Right hindlimb (tissue), 1 donor: ENCODE data around the gene KCNJ12.
"Not testable (repeated sequence)": the region's sequence is repeated elsewhere in the genome, so short reads cannot be mapped to it uniquely, and the experiment has no call there.

Experiments used
- DNase-seq: peaks from one replicate; pipeline ENCODE4 v3.0.0-alpha.2; 2018

KCNJ12 gene

DNA sequence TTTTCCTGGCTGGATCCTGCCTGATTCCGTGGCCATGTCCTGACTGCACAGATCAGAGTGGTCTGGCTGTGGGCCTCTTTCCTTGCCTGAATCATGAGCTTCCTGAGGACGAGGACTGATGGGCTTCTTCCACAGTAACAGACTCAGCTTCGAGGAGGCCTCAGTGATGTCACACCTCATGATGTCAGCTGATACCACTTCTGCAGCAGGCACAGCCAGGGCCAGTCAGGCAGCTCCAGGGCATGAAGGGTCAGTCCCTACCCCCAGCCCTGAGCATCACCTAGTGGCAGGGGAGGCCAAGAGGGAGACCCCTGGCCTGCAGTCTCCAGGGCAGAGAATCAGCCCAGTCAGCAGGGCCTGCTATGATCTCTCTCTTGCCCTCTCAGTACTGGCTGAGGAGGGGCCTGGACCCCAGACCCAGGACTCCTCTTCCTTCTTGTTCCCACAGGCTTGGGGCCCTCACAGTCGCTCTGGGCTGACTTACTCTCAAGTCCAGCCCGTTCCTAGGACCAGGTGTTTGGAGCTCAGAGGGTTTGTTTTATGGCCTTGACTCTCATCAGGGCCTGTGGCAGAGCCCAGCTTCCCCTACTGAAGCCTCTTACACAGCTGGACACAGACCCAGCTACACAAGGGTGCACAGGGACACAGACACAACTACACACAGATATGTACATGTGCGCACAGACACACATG is 26.7 kb upstream of the KCNJ12 start:
- peak; percentile 7 for DNase-seq

DNA sequence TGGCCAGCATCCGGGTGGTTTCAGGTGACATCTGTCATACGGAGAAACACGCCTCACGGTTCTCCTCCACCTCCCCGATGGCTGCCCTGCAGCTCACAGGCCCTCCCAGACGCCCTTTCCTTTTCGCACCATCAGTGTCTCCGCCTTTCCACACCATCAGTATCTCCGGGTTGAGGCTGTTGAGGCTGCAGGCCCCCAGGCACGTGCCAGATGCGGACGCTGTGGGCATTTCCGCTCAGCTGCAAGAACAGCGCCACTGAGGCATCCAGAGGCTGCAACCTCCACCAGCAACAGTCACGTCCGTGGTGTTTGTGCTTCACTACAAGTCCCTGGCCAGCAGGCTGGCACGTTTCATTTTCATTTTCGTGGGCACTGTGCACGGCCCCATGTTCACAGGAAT is 25.7 kb upstream of the KCNJ12 start:
- DNase-seq, result not testable (repeated sequence)

DNA sequence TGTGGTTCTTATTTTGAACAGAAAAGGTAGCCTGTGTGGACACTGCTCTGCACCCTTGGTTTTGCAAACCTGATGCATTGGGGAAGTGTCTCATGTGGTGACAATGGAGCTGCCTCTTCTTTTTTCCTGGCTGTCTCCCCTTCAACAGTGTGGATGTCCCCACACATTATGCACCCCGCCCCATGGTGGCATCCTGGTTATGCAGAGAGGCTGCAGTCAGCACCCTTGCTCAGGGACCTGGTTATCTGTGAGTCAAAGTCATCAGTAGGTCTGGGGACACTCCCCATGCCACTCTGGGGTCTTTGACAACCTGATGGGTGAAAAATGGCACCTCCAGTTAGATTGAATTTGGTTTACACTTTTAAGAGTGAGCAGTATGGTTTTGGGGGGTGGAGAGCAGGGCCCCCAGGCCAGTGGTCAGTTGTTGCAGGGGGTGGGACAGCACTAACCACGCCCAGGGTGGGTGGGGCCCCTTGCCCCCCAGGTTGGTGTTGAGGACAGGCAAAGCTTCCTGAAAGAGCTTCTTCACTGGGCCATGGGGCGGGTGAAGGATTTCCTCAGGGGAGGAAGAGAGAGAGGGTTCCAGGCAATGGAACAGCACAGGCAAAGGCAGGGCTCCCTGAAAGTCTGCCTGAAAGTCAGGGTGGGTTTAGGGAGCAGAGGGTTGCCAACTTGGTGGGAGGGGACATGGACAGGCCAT is 24.6 kb upstream of the KCNJ12 start:
- DNase-seq, result peak; percentile 12

DNA sequence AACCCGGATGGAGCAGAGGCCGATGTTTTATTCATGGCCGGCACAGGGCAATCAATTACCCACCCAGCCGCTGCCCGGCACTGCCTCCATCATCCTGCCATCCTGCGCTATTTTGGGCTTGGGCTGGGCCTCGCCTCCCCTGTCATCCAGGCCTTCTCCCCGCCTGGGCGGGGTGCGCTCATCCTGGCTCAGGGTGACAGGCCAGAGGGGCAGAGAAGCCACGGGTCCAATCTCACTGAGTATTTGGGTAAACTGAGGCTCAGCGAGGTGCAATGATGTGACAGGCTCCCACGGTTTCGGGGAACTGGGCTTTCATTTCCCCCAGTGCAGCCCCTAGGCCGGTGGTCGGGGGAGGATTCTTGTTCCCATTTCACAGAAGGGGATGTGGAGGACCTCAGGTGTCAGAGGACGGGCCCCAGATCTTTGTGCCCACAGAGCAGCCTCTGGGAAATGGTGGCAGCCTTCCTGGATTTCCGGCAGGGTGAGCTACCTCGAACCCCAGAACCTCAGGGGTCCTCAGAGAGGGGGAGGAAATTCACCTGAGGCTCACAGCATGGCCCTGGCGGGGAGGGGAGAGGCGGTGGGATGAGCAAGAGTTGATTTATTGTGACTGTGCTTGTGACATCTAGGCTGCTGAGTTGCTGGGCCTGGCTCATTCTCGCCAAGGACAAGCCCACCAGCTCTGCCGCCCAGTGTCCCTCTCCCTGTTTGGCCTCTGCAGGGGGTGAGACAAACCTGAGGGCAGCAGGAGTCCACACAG is 23.8 kb upstream of the KCNJ12 start:
- DNase-seq, result no peak

DNA sequence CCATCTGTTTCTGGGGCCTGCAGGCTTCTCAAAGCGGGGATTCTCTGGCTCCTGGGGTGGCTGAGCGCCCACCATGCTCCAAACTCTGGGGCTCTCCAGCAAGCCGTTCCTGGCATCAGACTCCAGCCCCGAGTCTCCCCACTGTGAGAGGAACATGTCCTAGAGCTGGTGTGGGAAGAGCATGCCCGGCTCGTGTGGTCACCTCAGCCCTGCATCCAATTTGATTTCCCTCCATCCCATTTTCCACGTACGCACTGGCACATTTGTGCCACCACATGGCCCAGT is 23.2 kb upstream of the KCNJ12 start:
- no peak for DNase-seq

DNA sequence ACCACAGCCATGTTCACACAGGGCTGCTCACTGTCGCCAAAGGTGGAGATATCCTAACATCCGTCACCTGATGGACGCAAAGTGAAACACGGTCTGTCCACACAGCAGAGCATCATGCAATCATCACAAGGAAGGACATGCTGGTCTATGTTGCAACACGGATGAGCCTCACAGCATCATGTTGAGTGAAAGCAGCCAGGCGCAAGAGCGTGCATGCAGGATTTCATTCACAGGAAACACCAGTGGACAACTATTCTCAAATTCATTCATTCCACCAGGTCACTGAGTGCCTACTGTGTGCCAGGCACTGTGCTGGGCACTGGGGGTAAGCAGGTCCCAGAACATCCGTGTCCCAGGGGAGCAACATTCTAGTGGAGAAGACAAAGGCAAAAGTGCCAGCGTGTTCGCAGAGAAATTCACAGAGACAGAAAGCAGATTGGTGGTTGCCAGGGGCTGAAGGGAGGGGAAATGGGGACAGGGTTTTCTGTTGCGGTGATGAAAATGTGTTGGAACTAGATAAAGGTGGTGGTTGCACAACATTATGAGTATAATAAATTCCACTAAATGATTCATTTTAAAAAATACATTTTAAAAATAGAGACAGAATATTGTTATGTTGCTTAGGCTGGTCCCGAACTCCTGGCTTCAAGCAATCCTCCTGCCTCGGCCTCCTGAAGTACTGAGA is 22.7 kb upstream of the KCNJ12 start:
- no peak for DNase-seq

DNA sequence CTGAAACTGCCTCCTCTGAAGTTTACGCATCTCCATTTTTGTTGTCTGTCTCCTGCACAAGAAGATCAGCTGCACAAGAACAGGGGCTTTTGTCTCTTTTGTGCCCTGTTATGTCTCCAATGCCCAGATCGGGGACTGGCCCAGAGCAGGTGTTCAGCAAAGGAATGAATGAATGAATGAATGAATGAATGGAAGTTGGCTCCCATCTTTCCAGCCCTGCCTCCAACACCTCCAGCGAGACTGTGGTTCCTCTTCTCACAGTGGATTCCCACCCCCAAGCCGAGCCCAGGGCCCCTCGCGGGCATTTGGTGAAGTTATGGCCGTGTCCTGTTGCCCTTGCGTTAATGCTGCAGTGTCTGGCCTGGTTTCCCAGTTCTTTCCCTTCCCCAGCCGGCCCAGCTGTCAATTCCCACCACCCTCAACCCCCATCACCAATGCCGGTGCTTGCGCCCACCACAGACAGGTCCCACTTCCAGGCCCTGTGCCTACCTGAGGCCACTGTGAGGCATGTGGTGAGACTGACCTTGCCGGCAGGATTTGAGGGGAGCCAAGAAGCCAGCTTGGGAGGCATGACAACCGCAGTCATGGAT is 21.3 kb upstream of the KCNJ12 start:
- DNase-seq, result no peak

DNA sequence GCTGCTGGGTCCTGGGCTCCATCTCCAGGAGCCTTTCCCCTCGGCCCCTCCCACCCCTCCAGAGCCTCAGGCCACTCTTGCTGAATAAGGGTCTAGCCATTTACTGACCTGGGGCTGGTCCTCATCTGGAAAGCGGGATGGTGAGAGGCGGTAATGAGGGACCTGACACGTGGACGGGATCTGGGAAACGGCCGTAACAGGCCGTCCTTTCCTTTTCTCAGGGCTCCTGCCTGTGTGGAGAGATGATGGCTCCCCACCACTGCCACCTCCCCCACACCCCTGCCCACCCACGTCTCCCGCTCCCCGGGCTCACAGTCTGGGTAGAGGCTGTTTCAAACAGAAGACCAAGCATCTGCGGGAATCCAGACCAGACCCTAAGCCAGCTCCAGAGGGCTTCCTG is 20.6 kb upstream of the KCNJ12 start:
- DNase-seq, result no peak

DNA sequence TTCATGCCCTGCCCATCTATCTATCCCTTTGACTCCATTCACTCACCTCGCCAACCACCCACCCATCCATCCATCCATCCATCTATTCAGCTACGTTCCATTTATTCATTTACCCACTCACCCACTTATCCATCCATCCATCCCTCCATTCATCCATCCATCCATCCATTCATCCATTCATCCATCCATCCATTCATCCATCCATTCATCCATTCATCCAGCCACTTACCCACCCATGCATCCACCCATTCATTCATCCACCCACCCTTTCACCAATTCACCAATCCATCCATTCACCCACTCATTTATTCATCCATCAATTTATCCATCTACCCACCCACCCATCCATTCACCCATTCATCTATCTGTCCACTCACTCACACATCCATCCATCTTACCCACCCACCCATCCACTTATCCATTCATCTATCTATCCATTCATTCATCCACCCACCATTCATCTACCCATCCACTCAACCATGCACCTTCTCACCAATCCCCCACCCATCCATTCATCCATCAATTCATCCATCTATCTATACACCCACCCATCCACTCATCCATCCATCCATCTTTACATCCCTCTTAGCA is 19.5 kb upstream of the KCNJ12 start:
- no peak for DNase-seq

DNA sequence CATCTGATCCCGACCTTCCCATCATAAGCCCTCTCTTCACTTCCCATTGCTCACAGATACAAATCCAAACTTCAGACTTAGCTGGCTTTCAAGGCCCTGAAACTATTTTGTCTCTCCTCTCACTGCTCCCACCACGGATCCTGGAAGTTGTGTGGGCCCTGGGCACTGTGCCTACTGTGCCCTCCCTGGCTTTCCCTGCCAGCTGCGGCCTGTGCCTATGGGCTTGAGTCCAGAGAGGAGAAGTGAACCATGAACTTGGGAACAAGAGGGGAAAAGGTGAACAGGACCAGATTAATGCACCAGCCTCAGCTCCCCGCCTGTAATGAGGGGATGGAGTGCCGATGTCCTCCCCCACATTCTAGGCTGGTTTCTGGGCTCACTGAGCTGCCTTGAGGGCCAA is 18.9 kb upstream of the KCNJ12 start:
- DNase-seq, result no peak

DNA sequence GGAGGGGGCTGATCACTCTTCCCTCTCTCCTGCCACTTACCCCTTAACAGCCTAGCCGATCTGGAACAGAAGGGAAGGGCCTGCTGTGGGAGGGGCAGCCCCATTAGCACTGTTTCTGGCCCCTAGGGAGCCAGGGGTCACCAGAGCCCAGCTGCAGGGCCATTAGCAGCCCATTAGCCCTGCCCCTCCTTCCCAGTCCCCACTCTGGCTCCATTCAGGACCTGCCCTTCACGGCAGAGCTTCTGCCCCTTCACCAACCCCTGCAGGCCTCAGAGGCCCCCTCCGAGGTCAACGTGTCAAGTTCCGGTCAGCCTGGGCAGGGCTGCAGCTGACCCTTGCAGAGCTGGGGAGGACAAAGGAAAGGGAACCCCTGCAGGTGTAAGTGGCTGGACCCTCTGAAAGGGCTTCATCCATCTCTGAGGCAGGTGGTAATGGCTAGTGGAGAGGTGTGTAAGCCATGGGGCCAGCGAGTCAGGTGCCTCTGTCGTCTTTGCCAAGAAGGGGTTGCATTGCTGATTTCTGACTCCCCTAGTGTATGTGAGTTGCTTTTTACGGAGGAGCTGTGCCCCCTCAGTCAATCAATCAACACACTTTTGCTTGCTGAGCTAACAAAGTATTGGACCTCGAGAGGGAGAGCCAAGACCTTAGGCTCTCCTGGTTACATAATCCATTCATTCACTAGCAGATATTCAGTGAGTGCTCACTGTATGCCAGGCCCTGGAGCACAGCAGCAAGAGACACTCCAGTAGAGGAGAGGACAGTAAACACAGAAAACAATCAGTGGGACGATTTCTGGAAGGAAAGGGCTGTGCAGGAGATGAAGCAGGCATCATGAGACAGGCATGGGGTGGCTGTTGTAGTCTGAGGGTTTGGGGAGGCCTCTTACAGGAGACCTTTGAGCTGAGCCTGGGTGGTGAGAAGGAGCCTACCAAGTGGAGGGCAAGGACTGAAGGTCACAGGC is 18.2 kb upstream of the KCNJ12 start:
- DNase-seq, result no peak

DNA sequence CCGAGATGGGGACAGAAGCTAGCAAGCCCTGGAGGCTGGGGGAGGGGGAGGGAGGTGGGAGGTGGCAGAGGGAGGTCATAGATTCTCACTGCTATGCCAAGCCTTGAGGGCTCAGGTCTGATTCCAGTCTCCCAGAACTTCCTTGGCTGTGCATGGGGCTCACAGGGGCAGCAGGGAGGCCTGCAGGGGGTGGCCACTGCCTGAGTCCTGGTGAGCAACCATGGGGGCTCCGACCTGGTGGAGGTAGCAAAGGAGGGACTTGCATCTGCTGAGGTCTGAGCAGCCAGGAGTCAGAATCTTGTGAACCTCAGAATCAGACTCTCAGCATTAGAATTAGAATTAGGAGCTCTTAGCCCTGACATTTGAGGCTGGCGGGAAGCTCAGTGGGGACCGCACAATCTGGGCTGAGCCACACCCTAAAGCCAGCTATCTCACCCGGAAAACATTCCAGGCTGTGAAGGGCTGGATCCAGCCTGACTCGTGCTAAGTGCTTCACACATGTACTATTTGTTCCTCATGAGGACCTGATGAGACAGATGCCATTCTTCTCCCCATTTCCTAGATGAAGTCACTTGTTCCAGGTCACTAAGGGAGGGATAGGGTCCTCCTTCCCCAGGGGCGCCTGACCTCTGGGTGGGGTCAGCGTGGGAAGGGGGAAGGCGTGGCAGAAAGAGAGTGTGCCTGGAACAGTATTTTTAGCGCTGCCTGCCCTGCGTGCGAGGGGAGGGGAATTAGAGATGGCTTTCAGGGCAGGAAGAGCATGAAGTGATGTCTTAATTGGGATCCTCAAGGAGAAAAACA is 17.3 kb upstream of the KCNJ12 start:
- no peak for DNase-seq

DNA sequence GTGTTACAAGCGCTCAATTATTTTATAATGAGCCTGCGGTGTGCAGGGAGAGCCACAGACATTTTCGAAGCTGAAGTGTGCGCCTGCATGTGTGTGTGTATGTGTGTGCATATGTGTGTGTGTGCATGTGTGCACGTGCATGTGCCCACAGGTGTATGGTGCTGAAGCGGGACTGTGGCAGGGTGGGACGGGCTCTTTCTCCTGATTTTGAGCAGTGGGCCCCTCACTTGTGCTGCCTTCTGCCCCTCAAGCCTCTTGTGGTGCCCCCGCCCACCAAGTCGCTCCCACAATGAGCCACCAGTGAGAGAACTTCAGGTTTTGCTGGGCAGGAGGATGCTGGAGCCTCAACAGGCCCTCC is 16.7 kb upstream of the KCNJ12 start:
- no peak for DNase-seq

DNA sequence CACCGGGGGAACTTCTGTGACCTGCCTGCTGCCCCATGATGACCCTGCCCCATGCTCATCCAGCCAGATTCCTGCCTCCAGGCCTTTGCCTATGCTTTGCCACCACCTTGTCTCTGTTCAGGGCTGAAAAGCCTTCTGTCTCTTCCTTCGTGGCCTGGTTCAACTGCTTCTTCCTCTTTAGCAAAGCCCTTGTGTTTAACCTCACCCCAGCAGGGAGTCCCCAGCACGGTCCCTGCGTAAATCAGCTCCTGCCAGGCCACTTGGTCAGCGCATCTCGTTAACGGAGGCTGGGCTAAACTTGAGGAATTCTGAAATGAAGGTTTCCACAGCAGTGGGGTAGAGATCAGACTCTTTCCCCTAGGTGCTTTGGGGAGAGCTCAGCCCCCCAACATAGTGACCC is 16.1 kb upstream of the KCNJ12 start:
- no peak for DNase-seq

DNA sequence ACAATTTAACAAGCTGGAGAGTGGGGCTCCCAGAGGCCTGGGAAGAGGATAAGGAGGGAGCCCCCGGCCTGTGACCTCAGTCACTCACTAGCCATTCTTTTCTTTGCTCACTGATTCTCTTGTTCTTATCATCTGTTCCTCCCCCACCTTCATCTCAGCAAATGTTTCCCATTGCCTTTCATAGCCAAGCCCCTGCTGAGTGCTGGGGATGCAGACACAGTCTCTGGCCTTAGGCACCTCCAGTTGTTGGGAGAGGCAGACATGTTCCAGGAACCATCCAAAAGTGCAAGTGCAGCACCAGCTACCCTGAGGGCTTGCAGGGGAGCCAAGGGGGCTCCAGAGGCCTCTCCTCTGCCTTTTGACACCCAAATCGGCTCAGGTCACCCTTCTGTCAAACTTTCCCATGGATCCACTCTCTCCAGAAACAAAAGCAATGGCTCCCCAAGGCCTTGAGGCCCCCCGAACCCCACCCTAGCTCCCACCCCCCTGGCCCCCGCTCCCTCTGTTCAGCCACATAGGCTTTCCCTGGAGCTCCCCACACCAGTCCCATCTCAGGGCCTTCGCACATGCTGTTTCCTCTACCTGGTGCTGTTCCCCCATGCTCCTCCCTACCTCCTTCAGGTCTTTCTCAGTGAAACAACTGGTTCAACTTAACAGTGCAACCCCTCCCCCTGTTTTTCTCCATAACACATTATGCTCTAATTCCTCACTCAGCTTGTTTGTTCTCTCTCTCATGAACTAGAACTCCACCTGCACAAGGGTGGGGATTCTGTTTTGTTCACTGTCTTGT is 14.9 kb upstream of the KCNJ12 start:
- no peak for DNase-seq

DNA sequence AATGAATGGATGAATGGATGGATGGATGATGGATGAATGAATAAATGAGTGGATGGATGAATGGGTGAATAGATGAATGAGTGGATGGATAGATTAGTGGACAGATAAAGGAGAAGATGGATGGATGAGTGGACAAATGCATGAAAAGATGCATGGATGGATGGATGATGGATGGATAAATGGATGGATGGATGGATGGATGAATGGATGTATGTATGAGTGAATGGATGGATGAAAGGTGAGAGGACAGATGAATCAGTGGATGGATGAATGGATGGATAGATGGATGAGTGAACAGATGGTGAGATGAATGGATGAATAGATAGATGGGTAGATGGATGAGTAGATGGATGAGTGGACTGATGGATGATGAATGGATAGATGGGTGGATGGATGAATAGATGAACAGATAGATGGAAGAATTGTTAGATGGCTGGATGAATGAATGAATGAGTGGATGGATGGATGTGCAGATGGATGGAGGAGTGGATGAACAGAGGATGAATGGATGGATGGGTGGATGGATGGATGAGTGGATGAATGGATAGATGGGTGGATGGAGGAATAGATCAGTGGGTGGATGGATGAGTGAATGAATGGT is 13.7 kb upstream of the KCNJ12 start:
- DNase-seq, result no peak

DNA sequence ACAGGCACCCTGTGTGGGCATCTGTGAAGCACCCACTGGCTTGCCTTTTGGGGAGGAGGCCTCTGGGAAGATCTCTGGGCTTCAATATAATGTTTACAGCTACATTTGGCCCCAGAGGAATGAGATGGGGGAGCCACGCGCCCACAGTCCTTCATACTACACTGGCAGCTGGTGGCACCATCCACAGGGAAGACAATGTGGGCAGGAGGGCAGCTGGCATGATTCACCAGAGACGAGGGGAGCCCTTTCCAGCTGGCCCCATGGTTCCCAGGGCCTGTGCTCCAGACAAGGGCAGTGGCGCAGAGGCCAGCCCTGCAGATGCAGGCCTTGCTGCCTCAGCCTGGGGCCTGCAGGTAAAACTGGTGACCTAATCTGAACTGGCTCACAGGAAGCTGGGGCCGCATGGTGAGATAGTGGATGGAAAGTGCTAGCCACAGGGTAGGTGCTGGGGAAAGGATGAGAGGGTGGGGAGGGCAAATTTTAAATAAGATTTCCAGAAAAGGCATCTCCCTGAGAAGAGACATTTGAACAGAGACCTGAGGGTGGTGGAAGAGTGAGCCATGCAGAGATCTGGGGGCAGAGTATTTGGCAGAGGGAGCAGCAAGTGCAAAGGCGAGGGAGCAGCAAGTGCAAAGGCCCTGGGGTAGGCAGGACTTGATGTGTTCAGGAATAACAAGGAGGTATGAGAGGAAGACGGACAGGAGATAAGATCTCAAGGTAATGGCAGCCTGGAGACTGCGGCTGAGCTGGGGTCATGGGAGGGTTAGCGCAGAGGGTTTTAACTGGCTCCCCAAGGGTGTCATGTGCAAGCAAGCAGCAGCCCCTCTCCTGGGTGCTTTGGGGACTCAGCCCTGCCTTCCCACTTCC is 12.1 kb upstream of the KCNJ12 start:
- DNase-seq, result no peak

DNA sequence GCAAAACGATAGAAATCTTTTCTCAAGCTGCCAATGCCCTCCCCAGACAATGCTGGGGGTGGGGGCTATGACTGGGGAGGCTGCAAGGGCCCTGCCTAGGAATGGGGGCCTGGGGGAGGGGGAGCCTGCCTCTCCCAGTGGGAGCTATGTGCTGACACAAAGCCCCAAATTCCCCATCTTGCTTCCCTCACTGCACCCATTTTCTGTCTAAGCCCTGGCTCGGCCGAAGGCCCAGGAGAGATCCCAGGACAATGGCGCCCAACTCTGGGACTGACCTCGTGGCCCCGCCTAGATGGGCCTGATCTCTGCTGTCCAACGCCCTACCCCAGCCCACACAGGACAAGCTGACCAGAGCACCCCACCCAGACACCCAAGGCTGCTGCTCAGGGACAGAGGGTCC is 11.1 kb upstream of the KCNJ12 start:
- DNase-seq, result no peak
